ENCODE results near the gene CENPT.

DNA sequence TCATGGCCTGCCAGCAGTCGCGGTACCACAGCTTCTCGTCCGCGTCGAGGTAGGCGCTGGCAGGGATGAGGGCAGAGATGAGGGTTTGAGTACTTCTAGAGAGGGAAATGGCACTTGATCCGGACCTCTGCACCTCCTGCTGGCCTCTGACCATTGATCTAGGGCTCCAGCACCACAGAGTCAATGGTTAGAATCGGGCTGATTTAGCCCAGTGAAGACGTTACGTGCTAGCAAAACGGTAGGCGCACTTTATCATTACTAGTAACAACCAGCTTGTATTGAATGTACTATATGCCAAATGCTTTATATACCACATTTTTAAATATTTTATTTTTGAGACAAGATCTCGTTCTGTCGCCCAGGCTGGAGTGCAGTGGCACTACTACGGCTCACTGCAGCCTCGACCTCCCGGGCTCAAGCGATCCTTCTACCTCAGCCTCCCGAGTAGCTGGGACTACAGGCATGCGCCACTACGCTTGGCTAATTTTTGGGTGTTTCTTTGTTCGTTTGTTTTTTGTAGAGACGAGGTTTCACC is 40.3 kb downstream of the CENPT start:
- TF ChIP-seq POLR2A (IDR thresholded peaks at IDR 0.05; ENCODE audit: low read length): no peak
- TF ChIP-seq, protein P1, sequence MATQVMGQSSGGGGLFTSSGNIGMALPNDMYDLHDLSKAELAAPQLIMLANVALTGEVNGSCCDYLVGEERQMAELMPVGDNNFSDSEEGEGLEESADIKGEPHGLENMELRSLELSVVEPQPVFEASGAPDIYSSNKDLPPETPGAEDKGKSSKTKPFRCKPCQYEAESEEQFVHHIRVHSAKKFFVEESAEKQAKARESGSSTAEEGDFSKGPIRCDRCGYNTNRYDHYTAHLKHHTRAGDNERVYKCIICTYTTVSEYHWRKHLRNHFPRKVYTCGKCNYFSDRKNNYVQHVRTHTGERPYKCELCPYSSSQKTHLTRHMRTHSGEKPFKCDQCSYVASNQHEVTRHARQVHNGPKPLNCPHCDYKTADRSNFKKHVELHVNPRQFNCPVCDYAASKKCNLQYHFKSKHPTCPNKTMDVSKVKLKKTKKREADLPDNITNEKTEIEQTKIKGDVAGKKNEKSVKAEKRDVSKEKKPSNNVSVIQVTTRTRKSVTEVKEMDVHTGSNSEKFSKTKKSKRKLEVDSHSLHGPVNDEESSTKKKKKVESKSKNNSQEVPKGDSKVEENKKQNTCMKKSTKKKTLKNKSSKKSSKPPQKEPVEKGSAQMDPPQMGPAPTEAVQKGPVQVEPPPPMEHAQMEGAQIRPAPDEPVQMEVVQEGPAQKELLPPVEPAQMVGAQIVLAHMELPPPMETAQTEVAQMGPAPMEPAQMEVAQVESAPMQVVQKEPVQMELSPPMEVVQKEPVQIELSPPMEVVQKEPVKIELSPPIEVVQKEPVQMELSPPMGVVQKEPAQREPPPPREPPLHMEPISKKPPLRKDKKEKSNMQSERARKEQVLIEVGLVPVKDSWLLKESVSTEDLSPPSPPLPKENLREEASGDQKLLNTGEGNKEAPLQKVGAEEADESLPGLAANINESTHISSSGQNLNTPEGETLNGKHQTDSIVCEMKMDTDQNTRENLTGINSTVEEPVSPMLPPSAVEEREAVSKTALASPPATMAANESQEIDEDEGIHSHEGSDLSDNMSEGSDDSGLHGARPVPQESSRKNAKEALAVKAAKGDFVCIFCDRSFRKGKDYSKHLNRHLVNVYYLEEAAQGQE (IDR thresholded peaks at IDR 0.05): no peak
- TF ChIP-seq, protein P2, sequence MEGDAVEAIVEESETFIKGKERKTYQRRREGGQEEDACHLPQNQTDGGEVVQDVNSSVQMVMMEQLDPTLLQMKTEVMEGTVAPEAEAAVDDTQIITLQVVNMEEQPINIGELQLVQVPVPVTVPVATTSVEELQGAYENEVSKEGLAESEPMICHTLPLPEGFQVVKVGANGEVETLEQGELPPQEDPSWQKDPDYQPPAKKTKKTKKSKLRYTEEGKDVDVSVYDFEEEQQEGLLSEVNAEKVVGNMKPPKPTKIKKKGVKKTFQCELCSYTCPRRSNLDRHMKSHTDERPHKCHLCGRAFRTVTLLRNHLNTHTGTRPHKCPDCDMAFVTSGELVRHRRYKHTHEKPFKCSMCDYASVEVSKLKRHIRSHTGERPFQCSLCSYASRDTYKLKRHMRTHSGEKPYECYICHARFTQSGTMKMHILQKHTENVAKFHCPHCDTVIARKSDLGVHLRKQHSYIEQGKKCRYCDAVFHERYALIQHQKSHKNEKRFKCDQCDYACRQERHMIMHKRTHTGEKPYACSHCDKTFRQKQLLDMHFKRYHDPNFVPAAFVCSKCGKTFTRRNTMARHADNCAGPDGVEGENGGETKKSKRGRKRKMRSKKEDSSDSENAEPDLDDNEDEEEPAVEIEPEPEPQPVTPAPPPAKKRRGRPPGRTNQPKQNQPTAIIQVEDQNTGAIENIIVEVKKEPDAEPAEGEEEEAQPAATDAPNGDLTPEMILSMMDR (IDR thresholded peaks at IDR 0.05): no peak
- TF ChIP-seq, protein P3, sequence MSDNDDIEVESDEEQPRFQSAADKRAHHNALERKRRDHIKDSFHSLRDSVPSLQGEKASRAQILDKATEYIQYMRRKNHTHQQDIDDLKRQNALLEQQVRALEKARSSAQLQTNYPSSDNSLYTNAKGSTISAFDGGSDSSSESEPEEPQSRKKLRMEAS (IDR thresholded peaks at IDR 0.05): no peak
- TF ChIP-seq POLR2AphosphoS2 (conservative IDR thresholded peaks at IDR 0.05; ENCODE audit: low read length): no peak
- TF ChIP-seq RNF2 (IDR thresholded peaks at IDR 0.05; ENCODE audit: borderline replicate concordance, low read depth): no peak
- TF ChIP-seq EHMT2 (IDR thresholded peaks at IDR 0.05; ENCODE audit: low read depth): no peak
- TF ChIP-seq, protein P4, sequence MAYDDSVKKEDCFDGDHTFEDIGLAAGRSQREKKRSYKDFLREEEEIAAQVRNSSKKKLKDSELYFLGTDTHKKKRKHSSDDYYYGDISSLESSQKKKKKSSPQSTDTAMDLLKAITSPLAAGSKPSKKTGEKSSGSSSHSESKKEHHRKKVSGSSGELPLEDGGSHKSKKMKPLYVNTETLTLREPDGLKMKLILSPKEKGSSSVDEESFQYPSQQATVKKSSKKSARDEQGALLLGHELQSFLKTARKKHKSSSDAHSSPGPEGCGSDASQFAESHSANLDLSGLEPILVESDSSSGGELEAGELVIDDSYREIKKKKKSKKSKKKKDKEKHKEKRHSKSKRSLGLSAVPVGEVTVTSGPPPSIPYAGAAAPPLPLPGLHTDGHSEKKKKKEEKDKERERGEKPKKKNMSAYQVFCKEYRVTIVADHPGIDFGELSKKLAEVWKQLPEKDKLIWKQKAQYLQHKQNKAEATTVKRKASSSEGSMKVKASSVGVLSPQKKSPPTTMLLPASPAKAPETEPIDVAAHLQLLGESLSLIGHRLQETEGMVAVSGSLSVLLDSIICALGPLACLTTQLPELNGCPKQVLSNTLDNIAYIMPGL (CRISPR knock-in tag; IDR thresholded peaks at IDR 0.05; ENCODE audit: borderline replicate concordance): no peak
- TF ChIP-seq NR3C1 (IDR thresholded peaks at IDR 0.05): no peak
- TF ChIP-seq ZSCAN20 (CRISPR knock-in tag; IDR thresholded peaks at IDR 0.05): no peak
